IMR-90 (cell line): ENCODE data around the gene FUT8.

Source experiments
- BHLHE40 ChIP-seq: fragments of 150-350 bp; IDR thresholded peaks from 2 replicates; pipeline ENCODE4 v1.6.1; 2016; ENCODE audit warnings: mild to moderate bottlenecking, low read depth, low read length
- CEBPB ChIP-seq: IDR thresholded peaks from 2 replicates; pipeline ENCODE4 v1.6.1; 2012; ENCODE audit warnings: low read depth, low read length, improper control_type of control experiment
- MAZ ChIP-seq: IDR thresholded peaks from 2 replicates; pipeline ENCODE4 v1.6.1; 2012; ENCODE audit warnings: low read depth, mild to moderate bottlenecking, low read length, improper control_type of control experiment, moderate library complexity, borderline replicate concordance
- MXI1 ChIP-seq: IDR thresholded peaks from 2 replicates; pipeline ENCODE4 v1.6.1; 2012; ENCODE audit warnings: low read depth, mild to moderate bottlenecking, low read length, moderate library complexity, borderline replicate concordance
- POLR2A ChIP-seq: IDR thresholded peaks from 2 replicates; pipeline ENCODE4 v1.6.1; 2012; ENCODE audit warnings: mild to moderate bottlenecking, low read depth, low read length
- RAD21 ChIP-seq: IDR thresholded peaks from 2 replicates; pipeline ENCODE4 v1.6.1; 2012; ENCODE audit warnings: low read length, improper control_type of control experiment
- RCOR1 ChIP-seq: IDR thresholded peaks from 2 replicates; pipeline ENCODE4 v1.6.1; 2012; ENCODE audit warnings: mild to moderate bottlenecking, low read length, improper control_type of control experiment; ENCODE audit not compliant: insufficient replicate concordance
- RFX5 ChIP-seq: IDR thresholded peaks from 2 replicates; pipeline ENCODE4 v1.8.0; 2012; ENCODE audit warnings: low read depth, mild to moderate bottlenecking, low read length, moderate library complexity
- SMC3 ChIP-seq: fragments of 150-350 bp; IDR thresholded peaks from 2 replicates; pipeline ENCODE4 v1.6.1; 2016; ENCODE audit warnings: low read depth, mild to moderate bottlenecking, antibody characterized with exemption, low read length, moderate library complexity
- TF ChIP-seq, protein P1 (sequence below): conservative IDR thresholded peaks from 2 replicates; pipeline ENCODE4 v1.5.1; 2012; ENCODE audit warnings: mild to moderate bottlenecking, low read depth, low read length, improper control_type of control experiment
- TF ChIP-seq, protein P2 (sequence below): fragments of 150-350 bp; IDR thresholded peaks from 2 replicates; pipeline ENCODE4 v1.6.1; 2016; ENCODE audit warnings: low read depth, mild to moderate bottlenecking, low read length, moderate library complexity, borderline replicate concordance

DNA sequence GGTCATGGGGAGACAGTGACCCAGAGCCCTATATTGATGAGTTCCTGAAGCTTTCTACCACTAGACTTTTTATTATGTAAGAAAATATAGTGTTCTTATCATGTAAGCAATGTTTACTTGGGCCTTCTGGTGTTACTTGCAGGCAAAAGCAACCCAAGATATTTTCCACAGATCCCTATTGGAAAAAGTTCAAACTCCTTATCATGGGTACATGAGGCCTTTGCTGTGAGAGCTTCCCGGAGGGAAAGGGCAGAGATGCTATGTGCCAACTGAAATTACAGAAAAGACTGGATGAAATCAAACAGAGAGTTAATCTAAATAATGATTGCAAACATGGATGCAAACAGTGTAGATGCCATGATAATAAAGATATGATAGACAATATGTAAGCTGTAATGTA lies 361.5 kb downstream of the FUT8 start:
- TF ChIP-seq POLR2A (no peak), SMC3 (no peak), RAD21 (no peak), RFX5 (no peak), MXI1 (no peak), MAZ (no peak), CEBPB (no peak), BHLHE40 (no peak), RCOR1 (no peak)
- TF ChIP-seq, protein P1, sequence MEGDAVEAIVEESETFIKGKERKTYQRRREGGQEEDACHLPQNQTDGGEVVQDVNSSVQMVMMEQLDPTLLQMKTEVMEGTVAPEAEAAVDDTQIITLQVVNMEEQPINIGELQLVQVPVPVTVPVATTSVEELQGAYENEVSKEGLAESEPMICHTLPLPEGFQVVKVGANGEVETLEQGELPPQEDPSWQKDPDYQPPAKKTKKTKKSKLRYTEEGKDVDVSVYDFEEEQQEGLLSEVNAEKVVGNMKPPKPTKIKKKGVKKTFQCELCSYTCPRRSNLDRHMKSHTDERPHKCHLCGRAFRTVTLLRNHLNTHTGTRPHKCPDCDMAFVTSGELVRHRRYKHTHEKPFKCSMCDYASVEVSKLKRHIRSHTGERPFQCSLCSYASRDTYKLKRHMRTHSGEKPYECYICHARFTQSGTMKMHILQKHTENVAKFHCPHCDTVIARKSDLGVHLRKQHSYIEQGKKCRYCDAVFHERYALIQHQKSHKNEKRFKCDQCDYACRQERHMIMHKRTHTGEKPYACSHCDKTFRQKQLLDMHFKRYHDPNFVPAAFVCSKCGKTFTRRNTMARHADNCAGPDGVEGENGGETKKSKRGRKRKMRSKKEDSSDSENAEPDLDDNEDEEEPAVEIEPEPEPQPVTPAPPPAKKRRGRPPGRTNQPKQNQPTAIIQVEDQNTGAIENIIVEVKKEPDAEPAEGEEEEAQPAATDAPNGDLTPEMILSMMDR: no peak
- TF ChIP-seq, protein P2, sequence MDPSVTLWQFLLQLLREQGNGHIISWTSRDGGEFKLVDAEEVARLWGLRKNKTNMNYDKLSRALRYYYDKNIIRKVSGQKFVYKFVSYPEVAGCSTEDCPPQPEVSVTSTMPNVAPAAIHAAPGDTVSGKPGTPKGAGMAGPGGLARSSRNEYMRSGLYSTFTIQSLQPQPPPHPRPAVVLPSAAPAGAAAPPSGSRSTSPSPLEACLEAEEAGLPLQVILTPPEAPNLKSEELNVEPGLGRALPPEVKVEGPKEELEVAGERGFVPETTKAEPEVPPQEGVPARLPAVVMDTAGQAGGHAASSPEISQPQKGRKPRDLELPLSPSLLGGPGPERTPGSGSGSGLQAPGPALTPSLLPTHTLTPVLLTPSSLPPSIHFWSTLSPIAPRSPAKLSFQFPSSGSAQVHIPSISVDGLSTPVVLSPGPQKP: no peak
